Measurements from ENCODE around the gene BLNK. TPM values are rescaled to one million over a fixed set of nuclear protein-coding genes. Genes with fewer than 3 reads are reported as not detected.

Gene BLNK
- total and polyA plus RNA-seq, 7 donors = 0.15 to 3.7 (median 1.1) TPM

DNA sequence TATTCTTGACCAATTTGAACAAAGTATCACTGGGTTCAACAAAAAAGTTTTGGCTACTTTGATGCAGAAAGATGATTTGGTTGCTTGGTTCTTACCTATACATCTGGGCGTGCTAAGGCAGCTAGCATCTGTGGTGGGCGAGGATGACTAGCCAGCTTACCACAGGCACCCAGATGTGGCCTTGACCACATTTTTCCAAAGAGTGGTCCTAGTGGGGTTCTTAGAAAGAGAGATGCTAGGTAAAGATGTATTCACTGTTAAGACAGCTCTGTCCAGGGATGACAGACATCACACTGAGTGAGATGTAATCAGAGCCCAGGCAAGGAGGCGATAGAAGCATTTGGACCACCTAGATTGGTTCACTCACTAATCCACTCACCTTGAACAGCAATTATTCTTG lies 33.6 kb upstream of the BLNK start:
- Histone ChIP-seq H3K9me3 (no peaks in the 10 kb centered on the region), H3K36me3 (ENCODE audit: insufficient read depth in 1 of 2, low read depth in 1 of 2) (no peaks in the 10 kb centered on the region), H3K4me3 (no peak overlapping the region), H3K4me1 (no peaks in the 10 kb centered on the region), H3K27ac (no peak overlapping the region), H3K27me3 (ENCODE audit: insufficient read depth in 3 of 3, low read length in 2 of 3) (peaks cover 2 to 12% (median 3%) of the 10 kb centered on the region in 3 donors)
- ATAC-seq (no peak), DNase-seq (no peak)
- TF ChIP-seq, protein P1, sequence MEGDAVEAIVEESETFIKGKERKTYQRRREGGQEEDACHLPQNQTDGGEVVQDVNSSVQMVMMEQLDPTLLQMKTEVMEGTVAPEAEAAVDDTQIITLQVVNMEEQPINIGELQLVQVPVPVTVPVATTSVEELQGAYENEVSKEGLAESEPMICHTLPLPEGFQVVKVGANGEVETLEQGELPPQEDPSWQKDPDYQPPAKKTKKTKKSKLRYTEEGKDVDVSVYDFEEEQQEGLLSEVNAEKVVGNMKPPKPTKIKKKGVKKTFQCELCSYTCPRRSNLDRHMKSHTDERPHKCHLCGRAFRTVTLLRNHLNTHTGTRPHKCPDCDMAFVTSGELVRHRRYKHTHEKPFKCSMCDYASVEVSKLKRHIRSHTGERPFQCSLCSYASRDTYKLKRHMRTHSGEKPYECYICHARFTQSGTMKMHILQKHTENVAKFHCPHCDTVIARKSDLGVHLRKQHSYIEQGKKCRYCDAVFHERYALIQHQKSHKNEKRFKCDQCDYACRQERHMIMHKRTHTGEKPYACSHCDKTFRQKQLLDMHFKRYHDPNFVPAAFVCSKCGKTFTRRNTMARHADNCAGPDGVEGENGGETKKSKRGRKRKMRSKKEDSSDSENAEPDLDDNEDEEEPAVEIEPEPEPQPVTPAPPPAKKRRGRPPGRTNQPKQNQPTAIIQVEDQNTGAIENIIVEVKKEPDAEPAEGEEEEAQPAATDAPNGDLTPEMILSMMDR (IDR thresholded peaks at IDR 0.05) = no peak
- WGBS, 3 donors = 86 to 92% (median 91%) methylated on average over 3 of the region's 3 CpGs
- intact Hi-C loops (cut with DNase I) = no loop called here

DNA sequence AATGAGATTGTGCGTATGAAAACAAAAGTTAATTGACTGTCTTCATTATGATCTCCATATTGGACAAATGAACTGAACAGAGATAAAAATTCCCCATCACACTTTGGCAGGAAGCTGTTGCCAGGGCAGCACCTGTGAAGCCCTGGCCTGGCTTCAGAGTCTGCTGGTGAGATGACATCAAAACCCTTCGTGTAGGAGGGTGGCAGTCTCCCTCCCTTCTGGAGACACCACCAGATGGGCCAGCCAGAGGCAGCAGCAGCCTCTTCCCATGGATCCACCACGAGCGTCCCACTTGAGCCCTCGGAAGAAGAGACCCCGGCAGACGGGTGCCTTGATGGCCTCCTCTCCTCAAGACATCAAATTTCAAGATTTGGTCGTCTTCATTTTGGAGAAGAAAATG lies 32.9 kb upstream of the BLNK start, which contains the start of gene DNTT:
Gene DNTT (plus strand): TSS at position 205 of the 400 bp plus-strand sequence. CDS start 64 bp downstream, at position 269.
- no peaks in the 10 kb centered on the region for H3K36me3 ChIP-seq (ENCODE audit: insufficient read depth in 1 of 2, low read depth in 1 of 2)
- H3K4me3 ChIP-seq = no peak within 1 kb of the TSS
- intact Hi-C loops (cut with DNase I) = no loop called here
- 79 to 82% (median 82%) methylated on average over 8 of the region's 8 CpGs for WGBS, 3 donors
- DNase-seq = no peak
- no peak for ATAC-seq
- TF ChIP-seq, protein P1 (IDR thresholded peaks at IDR 0.05) = no peak
- H3K27me3 ChIP-seq (ENCODE audit: insufficient read depth in 3 of 3, low read length in 2 of 3) = peaks cover 0 to 16% (median 2%) of the 10 kb centered on the region in 3 donors
- H3K9me3 ChIP-seq = no peaks in the 10 kb centered on the region
- H3K27ac ChIP-seq = no peak within 1 kb of the TSS
- H3K4me1 ChIP-seq = no peaks in the 10 kb centered on the region

DNA sequence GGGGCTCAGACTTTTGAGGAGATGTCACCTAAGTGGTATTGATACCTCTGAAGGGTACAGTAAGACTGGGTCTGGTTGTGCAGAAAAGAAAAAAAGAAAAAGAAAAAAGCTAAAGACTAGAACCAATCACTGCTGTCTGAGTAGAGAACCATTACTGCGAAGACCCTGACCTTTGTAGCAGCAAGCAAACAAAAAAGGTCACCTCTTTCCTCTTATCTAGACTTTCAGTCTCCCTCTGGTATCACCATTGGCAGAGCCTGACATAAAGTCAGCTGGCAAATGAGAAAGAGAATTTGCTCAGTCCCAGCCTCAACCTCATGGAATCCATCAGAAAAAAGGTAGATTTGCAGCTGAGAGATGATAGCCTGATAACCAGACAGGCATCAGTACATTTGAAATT lies 30.2 kb upstream of the BLNK start:
- H3K27me3 ChIP-seq (ENCODE audit: insufficient read depth in 3 of 3, low read length in 2 of 3) = peaks cover 0 to 26% (median 4%) of the 10 kb centered on the region in 3 donors
- H3K4me1 ChIP-seq = no peaks in the 10 kb centered on the region
- intact Hi-C loops (cut with DNase I) = no loop called here
- no peak overlapping the region for H3K27ac ChIP-seq
- WGBS, 3 donors = 48 to 55% (median 50%) methylated on average over 1 of the region's 1 CpG
- no peaks in the 10 kb centered on the region for H3K36me3 ChIP-seq (ENCODE audit: insufficient read depth in 1 of 2, low read depth in 1 of 2)
- no peaks in the 10 kb centered on the region for H3K9me3 ChIP-seq
- H3K4me3 ChIP-seq = no peak overlapping the region
- no peak for ATAC-seq
- TF ChIP-seq, protein P1 (IDR thresholded peaks at IDR 0.05) = no peak
- DNase-seq = no peak

DNA sequence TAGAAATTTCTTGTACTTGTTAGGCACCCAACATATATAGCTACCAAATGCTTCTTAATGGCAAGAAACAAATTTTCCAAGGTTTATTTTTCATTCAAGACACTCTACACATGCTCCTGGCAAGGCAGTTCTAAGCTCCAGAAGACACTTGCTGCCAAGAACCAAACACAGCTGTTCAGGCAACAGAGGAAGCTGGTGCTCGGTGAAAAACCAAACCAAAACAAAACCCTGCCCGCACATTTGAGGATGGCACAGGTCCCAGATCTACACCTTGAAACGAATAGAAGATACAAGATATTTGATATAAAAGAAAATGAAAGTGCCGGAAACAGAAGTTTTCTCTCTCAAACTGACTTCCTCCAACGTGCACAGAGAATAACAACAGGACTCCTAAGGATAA lies 28.0 kb upstream of the BLNK start:
- H3K27ac ChIP-seq = no peak overlapping the region
- no peaks in the 10 kb centered on the region for H3K36me3 ChIP-seq (ENCODE audit: insufficient read depth in 1 of 2, low read depth in 1 of 2)
- TF ChIP-seq, protein P1 (IDR thresholded peaks at IDR 0.05) = no peak
- H3K4me1 ChIP-seq = no peaks in the 10 kb centered on the region
- peaks cover 0 to 30% (median 4%) of the 10 kb centered on the region in 3 donors for H3K27me3 ChIP-seq (ENCODE audit: insufficient read depth in 3 of 3, low read length in 2 of 3)
- DNase-seq = no peak
- intact Hi-C loops (cut with DNase I) = loop anchor here in 1 of 2 donors (5.0 kb wide), 1 partner anchor 282 kb away; no protein-coding TSS in a partner anchor
- no peak overlapping the region for H3K4me3 ChIP-seq
- WGBS, 3 donors = 9 to 15% (median 9%) methylated on average over 5 of the region's 5 CpGs
- ATAC-seq = no peak
- no peaks in the 10 kb centered on the region for H3K9me3 ChIP-seq

DNA sequence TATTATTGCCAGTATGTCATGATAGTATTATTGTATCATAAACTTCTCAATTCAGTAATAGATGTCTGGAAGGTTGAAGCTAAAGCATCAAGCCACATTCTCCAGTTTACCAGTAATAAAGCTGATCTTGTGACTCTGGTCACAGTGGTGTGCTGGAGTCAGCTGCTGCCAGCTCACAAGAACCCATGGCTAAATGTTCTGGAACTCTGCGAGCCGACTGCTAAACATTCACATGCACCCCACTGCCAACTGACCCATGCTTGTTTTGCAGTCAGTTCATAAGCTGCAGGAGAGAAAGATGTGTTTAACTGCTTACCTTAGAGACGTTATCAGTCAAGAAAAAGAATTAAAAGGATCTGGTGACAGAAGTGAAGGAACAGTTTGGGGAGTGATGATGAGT lies 27.0 kb upstream of the BLNK start:
- DNase-seq (no peak), ATAC-seq (no peak)
- no peak overlapping the region for H3K4me3 ChIP-seq
- intact Hi-C loops (cut with DNase I) = loop anchor here in 1 of 2 donors (5.0 kb wide), 1 partner anchor 281 kb away; no protein-coding TSS in a partner anchor
- no peaks in the 10 kb centered on the region for H3K4me1 ChIP-seq
- H3K27me3 ChIP-seq (ENCODE audit: insufficient read depth in 3 of 3, low read length in 2 of 3) = peaks cover 0 to 30% (median 2%) of the 10 kb centered on the region in 3 donors
- no peaks in the 10 kb centered on the region for H3K9me3 ChIP-seq
- H3K36me3 ChIP-seq (ENCODE audit: insufficient read depth in 1 of 2, low read depth in 1 of 2) = no peaks in the 10 kb centered on the region
- TF ChIP-seq, protein P1 (IDR thresholded peaks at IDR 0.05) = no peak
- 26 to 43% (median 38%) methylated on average over 3 of the region's 3 CpGs for WGBS, 3 donors
- no peak overlapping the region for H3K27ac ChIP-seq

Measured in psoas muscle (tissue), 8 donors.